ENCODE data around the gene EMC10.
"Not testable (repeated sequence)": the region's sequence is repeated elsewhere in the genome, so short reads cannot be mapped to it uniquely, and the experiment has no call there.

The EMC10 gene

GRCh38 chr19:50465000-50465399 is 11.3 kb upstream of the EMC10 start:
- no peak for TF ChIP-seq CTCF (IDR thresholded peaks at IDR 0.05; ENCODE audit: low read depth, low read length, missing control alignments)
- in situ Hi-C loops (cut with HindIII; ENCODE audit: low sequenced_read_pairs): no loop called here
- H3K4me3 ChIP-seq (ENCODE audit: low read depth, low read length): no peak overlapping the region
- no peak for DNase-seq (ENCODE audit: low read depth)

GRCh38 chr19:50465986-50466705 is 10.2 kb upstream of the EMC10 start:
- DNase-seq (ENCODE audit: low read depth): no peak
- in situ Hi-C loops (cut with HindIII; ENCODE audit: low sequenced_read_pairs): no loop called here
- TF ChIP-seq CTCF (IDR thresholded peaks at IDR 0.05; ENCODE audit: low read depth, low read length, missing control alignments): peak; percentile 22
- no peak overlapping the region for H3K4me3 ChIP-seq (ENCODE audit: low read depth, low read length)

- no peak overlapping the region for H3K4me3 ChIP-seq (ENCODE audit: low read depth, low read length)
- DNase-seq (ENCODE audit: low read depth): no peak
- in situ Hi-C loops (cut with HindIII; ENCODE audit: low sequenced_read_pairs): no loop called here
- TF ChIP-seq CTCF (IDR thresholded peaks at IDR 0.05; ENCODE audit: low read depth, low read length, missing control alignments): no peak
These were observed 9.6 kb upstream of the EMC10 start for GRCh38 chr19:50466706-50467039.

GRCh38 chr19:50467566-50467965 is 8.7 kb upstream of the EMC10 start:
- no peak for TF ChIP-seq CTCF (IDR thresholded peaks at IDR 0.05; ENCODE audit: low read depth, low read length, missing control alignments)
- no peak overlapping the region for H3K4me3 ChIP-seq (ENCODE audit: low read depth, low read length)
- no peak for DNase-seq (ENCODE audit: low read depth)
- in situ Hi-C loops (cut with HindIII; ENCODE audit: low sequenced_read_pairs): no loop called here

GRCh38 chr19:50468818-50469217 is 7.5 kb upstream of the EMC10 start:
- no peak for DNase-seq (ENCODE audit: low read depth)
- in situ Hi-C loops (cut with HindIII; ENCODE audit: low sequenced_read_pairs): no loop called here
- TF ChIP-seq CTCF (IDR thresholded peaks at IDR 0.05; ENCODE audit: low read depth, low read length, missing control alignments): no peak
- no peak overlapping the region for H3K4me3 ChIP-seq (ENCODE audit: low read depth, low read length)

- H3K4me3 ChIP-seq (ENCODE audit: low read depth, low read length); in situ Hi-C loops (cut with HindIII; ENCODE audit: low sequenced_read_pairs); DNase-seq (ENCODE audit: low read depth): not testable (repeated sequence)
These were observed 3.0 kb upstream of the EMC10 start for GRCh38 chr19:50473336-50473735.

GRCh38 chr19:50475101-50475568 is 1.2 kb upstream of the EMC10 start:
- no peak for DNase-seq (ENCODE audit: low read depth)
- no peak for TF ChIP-seq CTCF (IDR thresholded peaks at IDR 0.05; ENCODE audit: low read depth, low read length, missing control alignments)
- in situ Hi-C loops (cut with HindIII; ENCODE audit: low sequenced_read_pairs): no loop called here
- no peak overlapping the region for H3K4me3 ChIP-seq (ENCODE audit: low read depth, low read length)
